HCT116 (cell line): Measurements from ENCODE around the gene PAQR8. TPM values are rescaled to one million over a fixed set of nuclear protein-coding genes. Genes with fewer than 3 reads are reported as not detected.

Experiments used
- ATAC-seq: fragments of 200-7000 bp; cut with Tn5 transposase; 2 replicates; pipeline ENCODE4 v1.9.1; 2020; ENCODE audit warnings: mild to moderate bottlenecking, moderate library complexity
- BruUV-seq: library from RNA; stranded (reverse); fragments of 400-500 nt; replicated peaks from 2 replicates; lab custom pipeline; 2021; lab: Mats Ljungman, UMichigan
- CTCF ChIA-PET: fragments of 300-600 bp; sonication (Branson Sonifier 250); formaldehyde crosslinking; loops from one replicate; lab custom pipeline; 2021; ENCODE audit warnings: antibody characterized with exemption; lab: Charles Lee
- POLR2A ChIA-PET: fragments of 300-600, 350-600 bp; sonication (Branson Sonifier 250); formaldehyde crosslinking; loops from one replicate; lab custom pipeline; 2021; ENCODE audit warnings: antibody characterized with exemption; lab: Charles Lee
- RAD21 ChIA-PET, 2 experiments: fragments of 300-600 bp; sonication (Branson Sonifier 250); formaldehyde crosslinking; loops; one replicate each; lab custom pipeline; 2023; ENCODE audit warnings: low total read pairs in 2 of 2; ENCODE audit not compliant: uncharacterized antibody in 2 of 2, unreplicated experiment in 2 of 2, low non-redundant PET in 1 of 2; lab: Charles Lee
- DNase-seq: peaks from one replicate; pipeline ENCODE4 v3.0.0-alpha.2; 2010; ENCODE audit warnings: low read depth, low spot score
- H2AFZ ChIP-seq: fragments of 200-600 bp; shearing (Covaris generic), sonication (generic); 2 replicates; pipeline ENCODE4 v1.6.1; 2017; ENCODE audit warnings: low read depth, mixed run types, mixed read lengths, antibody characterized with exemption, low read length; ENCODE audit not compliant: poor library complexity, severe bottlenecking
- H3K27ac ChIP-seq: 2 replicates; pipeline ENCODE4 v1.5.1; 2012; ENCODE audit warnings: low read depth, low read length
- H3K27me3 ChIP-seq: fragments of 200-600 bp; sonication (generic); 2 replicates; pipeline ENCODE4 v1.6.1; 2016; ENCODE audit warnings: mixed run types, low read length, mixed read lengths; ENCODE audit not compliant: insufficient read depth
- H3K36me3 ChIP-seq, 2 experiments: fragments of 200-500 bp in 1 of 2; fragments of 200-600 bp in 1 of 2; sonication (Bioruptor generic) in 1 of 2; sonication (generic) in 1 of 2; 2 replicates each; pipeline versions ENCODE4 v1.5.1 to v1.6.1; 2014 to 2016; ENCODE audit warnings: low read length in 2 of 2, inconsistent platforms in 1 of 2, mixed read lengths in 1 of 2, mixed run types in 1 of 2; ENCODE audit not compliant: insufficient read depth in 2 of 2, control insufficient read depth in 1 of 2
- H3K4me1 ChIP-seq, 2 experiments: fragments of 200-600 bp in 1 of 2; sonication (generic) in 1 of 2; 2 replicates each; pipeline versions ENCODE4 v1.5.1 to v1.6.1; 2012 to 2017; ENCODE audit warnings: low read length in 2 of 2, inconsistent platforms in 1 of 2, mild to moderate bottlenecking in 1 of 2, mixed read lengths in 1 of 2, mixed run types in 1 of 2, moderate library complexity in 1 of 2; ENCODE audit not compliant: insufficient read depth in 2 of 2, control insufficient read depth in 1 of 2
- H3K4me2 ChIP-seq: fragments of 200-600 bp; sonication (generic); 2 replicates; pipeline ENCODE4 v1.6.1; 2017; ENCODE audit warnings: mixed run types, low read length, mixed read lengths
- H3K4me3 ChIP-seq, 2 experiments: fragments of 200-600 bp in 1 of 2; sonication (generic) in 1 of 2; replicated peaks in 1 of 2; 2 replicates each; pipeline ENCODE4 v1.5.1; 2011 to 2016; ENCODE audit warnings: low read length in 2 of 2, control low read depth in 1 of 2, low read depth in 1 of 2, mild to moderate bottlenecking in 1 of 2, mixed read lengths in 1 of 2, mixed run types in 1 of 2
- H3K79me2 ChIP-seq: fragments of 200-600 bp; sonication (generic); 2 replicates; pipeline ENCODE4 v1.6.1; 2017; ENCODE audit warnings: mild to moderate bottlenecking, mixed run types, low read length, moderate library complexity, mixed read lengths; ENCODE audit not compliant: insufficient read depth
- H3K9ac ChIP-seq: fragments of 200-600 bp; sonication (generic); 2 replicates; pipeline ENCODE4 v1.6.1; 2016; ENCODE audit warnings: low read length, mixed read lengths
- H3K9me2 ChIP-seq: fragments of 200-600 bp; sonication (generic), shearing (Covaris generic); 2 replicates; pipeline ENCODE4 v1.6.1; 2017; ENCODE audit warnings: mixed run types, mild to moderate bottlenecking, moderate library complexity; ENCODE audit not compliant: insufficient read depth
- H3K9me3 ChIP-seq, 2 experiments: fragments of 200-500 bp in 1 of 2; fragments of 200-600 bp in 1 of 2; sonication (Bioruptor generic) in 1 of 2; sonication (generic) in 1 of 2; 2 replicates each; pipeline ENCODE4 v1.6.1; 2014 to 2017; ENCODE audit warnings: low read length in 2 of 2, mixed read lengths in 2 of 2, inconsistent platforms in 1 of 2, low read depth in 1 of 2, mild to moderate bottlenecking in 1 of 2, mixed run types in 1 of 2, moderate library complexity in 1 of 2; ENCODE audit not compliant: control insufficient read depth in 1 of 2, insufficient read depth in 1 of 2
- H4K20me1 ChIP-seq: fragments of 200-600 bp; sonication (generic), shearing (Covaris generic); 2 replicates; pipeline ENCODE4 v1.6.1; 2017; ENCODE audit warnings: mixed run types, mild to moderate bottlenecking, moderate library complexity; ENCODE audit not compliant: insufficient read depth
- CBX3 ChIP-seq: IDR thresholded peaks from 2 replicates; pipeline ENCODE4 v1.6.1; 2012; ENCODE audit warnings: low read depth
- CEBPB ChIP-seq: IDR thresholded peaks from 2 replicates; pipeline ENCODE4 v1.6.1; 2012; ENCODE audit warnings: low read depth
- EZH2 ChIP-seq: fragments of 200-600 bp; sonication (generic); IDR thresholded peaks from 2 replicates; pipeline ENCODE4 v1.6.1; 2017; ENCODE audit warnings: antibody characterized with exemption, mixed run types
- FOSL1 ChIP-seq: IDR thresholded peaks from 2 replicates; pipeline ENCODE4 v1.6.1; 2012; ENCODE audit warnings: low read depth
- JUND ChIP-seq: IDR thresholded peaks from 2 replicates; pipeline ENCODE4 v1.6.1; 2012
- POLR2AphosphoS5 ChIP-seq: IDR thresholded peaks from 2 replicates; pipeline ENCODE4 v1.6.1; 2011; ENCODE audit warnings: mild to moderate bottlenecking, low read depth, low read length, moderate library complexity
- RAD21 ChIP-seq: IDR thresholded peaks from 2 replicates; pipeline ENCODE4 v1.6.1; 2012; ENCODE audit warnings: low read depth, mild to moderate bottlenecking
- REST ChIP-seq: IDR thresholded peaks from 2 replicates; pipeline ENCODE4 v1.6.1; 2012; ENCODE audit warnings: low read depth
- SIN3A ChIP-seq: IDR thresholded peaks from 2 replicates; pipeline ENCODE4 v1.6.1; 2012; ENCODE audit warnings: low read depth
- SP1 ChIP-seq: IDR thresholded peaks from 2 replicates; pipeline ENCODE4 v1.6.1; 2012; ENCODE audit warnings: low read depth
- TCF7L2 ChIP-seq: IDR thresholded peaks from 2 replicates; pipeline ENCODE4 v1.7.0; 2011; ENCODE audit warnings: borderline replicate concordance, inconsistent platforms; ENCODE audit not compliant: insufficient read depth, insufficient read length; ENCODE audit errors: extremely low read depth
- ZNF274 ChIP-seq: fragments of 200-500 bp; sonication (Bioruptor generic); IDR thresholded peaks from 2 replicates; pipeline ENCODE4 v1.6.1; 2014; ENCODE audit warnings: mild to moderate bottlenecking, low read depth, low read length, inconsistent platforms
- intact Hi-C: fragments of 100-400 bp; cut with micrococcal nuclease; formaldehyde crosslinking; loops from 2 replicates; pipeline ENCODE4 v1.10.0; 2022
- total RNA-seq: library from RNA; stranded (reverse); gene quantifications from one replicate; pipeline ENCODE4 v1.2.1, GENCODE V29; 2021; ENCODE audit not compliant: unreplicated experiment
- TF ChIP-seq, protein P1 (sequence below), 3 experiments: fragments of 200-600 bp in 1 of 3; sonication (generic) in 1 of 3; IDR thresholded peaks in 2 of 3; conservative IDR thresholded peaks in 1 of 3; 2 replicates each; pipeline ENCODE4 v1.5.1; 2012 to 2017; ENCODE audit warnings: low read depth in 2 of 3, low read length in 2 of 3, antibody characterized with exemption in 1 of 3, borderline replicate concordance in 1 of 3, control low read depth in 1 of 3, mild to moderate bottlenecking in 1 of 3, mixed read lengths in 1 of 3, mixed run types in 1 of 3, moderate library complexity in 1 of 3; ENCODE audit not compliant: insufficient read depth in 1 of 3

PAQR8 gene
- total RNA-seq, 1 experiment from 2014 or later, result 5.9 TPM

- ChIA-PET RAD21 (no interaction called here), CTCF (interaction anchor here (1.7 to 1.9 kb wide), 2 partner anchors 9 to 229 kb away, joined by 4 to 6 read pairs; no protein-coding TSS in a partner anchor)
- Histone ChIP-seq H3K4me2 (peak overlapping the region; percentile 62), H3K4me1 (peaks cover 15 to 42% of the 10 kb centered on the region in 2 experiments), H3K36me3 (no peaks in the 10 kb centered on the region), H3K27me3 (no peaks in the 10 kb centered on the region), H3K4me3 (peak overlapping the region in 1 of 2 experiments; percentile 15; a peak in 2 of 4 replicates), H3K79me2 (no peaks in the 10 kb centered on the region), H4K20me1 (no peaks in the 10 kb centered on the region), H3K27ac (no peak overlapping the region; the same call in 1 of the 2 replicates), H2AFZ (no peak overlapping the region)
- BruUV-seq, result no TSS peak
- peak; percentile 43; the same call in 1 of the 2 replicates for ATAC-seq
- TF ChIP-seq TCF7L2, result no peak
- TF ChIP-seq CEBPB, result no peak
- no peak for TF ChIP-seq ZNF274
- TF ChIP-seq EZH2, result no peak
- no peak for TF ChIP-seq SP1
- no peak for TF ChIP-seq REST
- TF ChIP-seq JUND, result peak; percentile 50; the same call in 1 of the 2 replicates
- TF ChIP-seq POLR2AphosphoS5, result no peak
- no peak for TF ChIP-seq CBX3
- no peak for TF ChIP-seq RAD21
- peak; percentile 50; the same call in 1 of the 2 replicates for TF ChIP-seq FOSL1
- TF ChIP-seq SIN3A, result no peak
- TF ChIP-seq, protein P1, sequence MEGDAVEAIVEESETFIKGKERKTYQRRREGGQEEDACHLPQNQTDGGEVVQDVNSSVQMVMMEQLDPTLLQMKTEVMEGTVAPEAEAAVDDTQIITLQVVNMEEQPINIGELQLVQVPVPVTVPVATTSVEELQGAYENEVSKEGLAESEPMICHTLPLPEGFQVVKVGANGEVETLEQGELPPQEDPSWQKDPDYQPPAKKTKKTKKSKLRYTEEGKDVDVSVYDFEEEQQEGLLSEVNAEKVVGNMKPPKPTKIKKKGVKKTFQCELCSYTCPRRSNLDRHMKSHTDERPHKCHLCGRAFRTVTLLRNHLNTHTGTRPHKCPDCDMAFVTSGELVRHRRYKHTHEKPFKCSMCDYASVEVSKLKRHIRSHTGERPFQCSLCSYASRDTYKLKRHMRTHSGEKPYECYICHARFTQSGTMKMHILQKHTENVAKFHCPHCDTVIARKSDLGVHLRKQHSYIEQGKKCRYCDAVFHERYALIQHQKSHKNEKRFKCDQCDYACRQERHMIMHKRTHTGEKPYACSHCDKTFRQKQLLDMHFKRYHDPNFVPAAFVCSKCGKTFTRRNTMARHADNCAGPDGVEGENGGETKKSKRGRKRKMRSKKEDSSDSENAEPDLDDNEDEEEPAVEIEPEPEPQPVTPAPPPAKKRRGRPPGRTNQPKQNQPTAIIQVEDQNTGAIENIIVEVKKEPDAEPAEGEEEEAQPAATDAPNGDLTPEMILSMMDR (IDR thresholded peaks at IDR 0.05 in 2 of 3, conservative IDR thresholded peaks at IDR 0.05 in 1 of 3; ENCODE audit: borderline replicate concordance in 1 of 3, insufficient read depth in 1 of 3, low read depth in 2 of 3, low read length in 2 of 3), result no peak
- TF ChIP-seq, all 23 proteins: peak for 2
- Histone ChIP-seq H3K9me3 (no peaks in the 10 kb centered on the region), H3K9me2 (no peaks in the 10 kb centered on the region), H3K9ac (no peak overlapping the region)
- POLR2A ChIA-PET, result no interaction called here
- intact Hi-C loops, result loop anchor here (2.0 kb wide), 1 partner anchor 81 kb away; no protein-coding TSS in a partner anchor
- no peak for DNase-seq
These were observed 62.0 kb downstream of the PAQR8 start for GRCh38 chr6:52423971-52424381.
